Mammary epithelial cell (primary cell): ENCODE measurements around the gene MAST4.

Source experiments
- EZH2 ChIP-seq: IDR thresholded peaks from 2 replicates; pipeline ENCODE4 v1.6.1; 2012; ENCODE audit warnings: low read length, inconsistent platforms, borderline replicate concordance
- TF ChIP-seq, protein P1 (sequence below), 2 donors: IDR thresholded peaks in 1 of 2; conservative IDR thresholded peaks in 1 of 2; 2 replicates each; pipeline ENCODE4 v1.5.1; 2011 to 2012; ENCODE audit warnings: inconsistent platforms in 2 of 2, low read length in 2 of 2, mild to moderate bottlenecking in 2 of 2, control low read depth in 1 of 2, low read depth in 1 of 2; ENCODE audit not compliant: insufficient read depth in 1 of 2; ENCODE audit errors: extremely low read depth in 1 of 2

DNA sequence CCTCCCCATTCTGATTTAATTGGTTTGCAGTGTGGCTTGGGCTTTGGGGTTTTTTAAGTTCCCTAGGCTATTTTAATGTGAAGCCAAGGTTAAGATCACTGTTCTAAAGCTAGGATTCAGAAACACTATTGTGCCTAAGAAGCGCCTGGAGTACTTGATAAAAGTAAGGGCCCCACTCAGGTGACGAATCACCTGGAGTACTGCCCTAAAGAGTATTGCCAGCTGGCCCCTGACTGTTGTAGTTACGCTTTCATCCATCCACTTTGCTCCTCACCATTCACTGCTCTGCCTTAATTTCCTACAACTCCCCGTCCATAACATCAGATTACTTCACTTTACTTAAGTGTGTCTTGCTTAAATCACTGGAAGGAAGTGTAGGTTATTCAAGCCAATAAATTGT lies 481.1 kb downstream of the MAST4 start:
- TF ChIP-seq, protein P1, sequence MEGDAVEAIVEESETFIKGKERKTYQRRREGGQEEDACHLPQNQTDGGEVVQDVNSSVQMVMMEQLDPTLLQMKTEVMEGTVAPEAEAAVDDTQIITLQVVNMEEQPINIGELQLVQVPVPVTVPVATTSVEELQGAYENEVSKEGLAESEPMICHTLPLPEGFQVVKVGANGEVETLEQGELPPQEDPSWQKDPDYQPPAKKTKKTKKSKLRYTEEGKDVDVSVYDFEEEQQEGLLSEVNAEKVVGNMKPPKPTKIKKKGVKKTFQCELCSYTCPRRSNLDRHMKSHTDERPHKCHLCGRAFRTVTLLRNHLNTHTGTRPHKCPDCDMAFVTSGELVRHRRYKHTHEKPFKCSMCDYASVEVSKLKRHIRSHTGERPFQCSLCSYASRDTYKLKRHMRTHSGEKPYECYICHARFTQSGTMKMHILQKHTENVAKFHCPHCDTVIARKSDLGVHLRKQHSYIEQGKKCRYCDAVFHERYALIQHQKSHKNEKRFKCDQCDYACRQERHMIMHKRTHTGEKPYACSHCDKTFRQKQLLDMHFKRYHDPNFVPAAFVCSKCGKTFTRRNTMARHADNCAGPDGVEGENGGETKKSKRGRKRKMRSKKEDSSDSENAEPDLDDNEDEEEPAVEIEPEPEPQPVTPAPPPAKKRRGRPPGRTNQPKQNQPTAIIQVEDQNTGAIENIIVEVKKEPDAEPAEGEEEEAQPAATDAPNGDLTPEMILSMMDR (conservative IDR thresholded peaks at IDR 0.05 in 1 of 2, IDR thresholded peaks at IDR 0.05 in 1 of 2; ENCODE audit: extremely low read depth in 1 of 2, insufficient read depth in 1 of 2, low read depth in 1 of 2, low read length in 2 of 2) = no peak
- no peak for TF ChIP-seq EZH2
